Tibial nerve (tissue), 4 donors: Measurements from ENCODE around the gene PRSS53.

Experiments used
- CTCF ChIP-seq, 5 experiments: fragments of 200-600 bp in 3 of 5; fragments of 450-650 bp in 2 of 5; sonication (generic) in 3 of 5; IDR thresholded peaks; one replicate each; pipeline ENCODE4 v1.5.1; 2016 to 2019; ENCODE audit warnings: antibody characterized with exemption in 5 of 5, mild to moderate bottlenecking in 3 of 5, moderate library complexity in 2 of 5
- EP300 ChIP-seq, 2 donors: sonication (generic); formaldehyde crosslinking; IDR thresholded peaks; one replicate each; pipeline ENCODE4 v1.6.1; 2017; ENCODE audit warnings: antibody characterized with exemption in 2 of 2, mild to moderate bottlenecking in 1 of 2
- POLR2A ChIP-seq, 2 donors: fragments of 450-650 bp; IDR thresholded peaks; one replicate each; pipeline ENCODE4 v1.6.1; 2017; ENCODE audit warnings: antibody characterized with exemption in 2 of 2, mild to moderate bottlenecking in 2 of 2, moderate library complexity in 2 of 2

GRCh38 chr16:31036691-31037090, 52.1 kb downstream of the PRSS53 start:
- TF ChIP-seq CTCF (IDR thresholded peaks at IDR 0.05) (no peak), POLR2A (IDR thresholded peaks at IDR 0.05) (no peak), EP300 (IDR thresholded peaks at IDR 0.05) (no peak)
